Ovary (tissue), 9 donors: Measurements from ENCODE around the gene IL17REL. TPM values are rescaled to one million over a fixed set of nuclear protein-coding genes. Genes with fewer than 3 reads are reported as not detected.
A peak's percentile ranks its signal among the peaks of the same experiment; 100 is the strongest.

Experiments
- DNase-seq, 5 donors: peaks; one replicate each; pipeline ENCODE4 v3.0.0-alpha.2; 2019 to 2020
- H3K27ac ChIP-seq, 2 donors: fragments of 200-600 bp; one replicate each; pipeline versions ENCODE4 v1.5.1 to v1.8.0; 2019 to 2022
- H3K27me3 ChIP-seq: fragments of 200-600 bp; one replicate; pipeline ENCODE4 v1.8.0; 2022
- H3K36me3 ChIP-seq: fragments of 200-600 bp; sonication (generic); one replicate; pipeline ENCODE4 v1.5.1; 2019
- H3K4me1 ChIP-seq: one replicate; pipeline ENCODE4 v1.8.1; 2013; ENCODE audit warnings: mild to moderate bottlenecking, moderate library complexity; ENCODE audit not compliant: insufficient read depth
- H3K4me3 ChIP-seq: fragments of 200-600 bp; sonication (generic); one replicate; pipeline ENCODE4 v1.5.1; 2017
- H3K9me3 ChIP-seq, 2 donors: fragments of 200-600 bp in 1 of 2; sonication (generic) in 1 of 2; one replicate each; pipeline versions ENCODE4 v1.5.1 to v1.8.1; 2013 to 2019; ENCODE audit warnings: mild to moderate bottlenecking in 1 of 2, moderate library complexity in 1 of 2
- CTCF ChIP-seq, 3 donors: fragments of 450-650 bp in 2 of 3; fragments of 200-600 bp in 1 of 3; IDR thresholded peaks; one replicate each; pipeline versions ENCODE4 v1.5.1 to v1.8.0; 2016 to 2022; ENCODE audit warnings: antibody characterized with exemption in 3 of 3, mild to moderate bottlenecking in 1 of 3
- EP300 ChIP-seq: sonication (generic); formaldehyde crosslinking; IDR thresholded peaks from one replicate; pipeline ENCODE4 v1.6.1; 2017; ENCODE audit warnings: antibody characterized with exemption
- POLR2A ChIP-seq: fragments of 450-650 bp; IDR thresholded peaks from one replicate; pipeline ENCODE4 v1.6.1; 2017; ENCODE audit warnings: antibody characterized with exemption, mild to moderate bottlenecking, moderate library complexity
- WGBS, 3 donors: extraction: QIAGEN DNeasy Blood & Tissue Kit in 1 of 3; methylation state at CpG; one replicate each; pipeline versions ENCODE4 v1.1.5 to v1.1.7; 2013 to 2017; 5-methylcytosine and 5-hydroxymethylcytosine counted together
- intact Hi-C, 4 donors: fragments of 100-400 bp; cut with DNase I; formaldehyde crosslinking; loops; one replicate each; pipeline versions ENCODE4 v1.11.0 to v1.15.1; 2022 to 2023
- polyA plus RNA-seq, 2 donors: library from polyadenylated mRNA; stranded (reverse); fragments of 200-250 nt in 1 of 2; fragments of 350-450 nt in 1 of 2; fragmentation: Illumina TruSeq in 1 of 2; extraction: RNeasy Lipid Tissue Mini Kit (QIAGEN cat#74804) in 1 of 2; gene quantifications; one replicate each; pipeline ENCODE4 v1.2.3, GENCODE V29; 2013 to 2014
- total RNA-seq, 7 donors: library from RNA; depleted of rRNA in 2 of 7; stranded (reverse); fragments of >200 nt in 2 of 7; fragmentation: NEBNext Ultra II Directional in 3 of 7; extraction: Animal tissue kit (Norgen Biotek cat#: 25700) in 3 of 7; gene quantifications; one replicate each; pipeline versions ENCODE4 v1.1.0 to v1.2.4, GENCODE V29; 2016 to 2023
- donor health status: DM: no; HTN: no; CAD: no; lungs with moderate emphysema.
- donor health status: DM: no; HTN: no; CAD: no.
- donor health status: Bipolar disorder and iron deficiency.
- donor health status: DM: yes; HTN: yes; CAD: no.
- donor health status: DM: no; HTN: no; CAD: no.
- donor health status: DM: yes; HTN: yes; CAD: no.

IL17REL gene
- total and polyA plus RNA-seq, 9 donors = 0.05 to 0.18 (median 0.10) TPM; not detected in 5

GRCh38 chr22:50040717-50041116 is 28.2 kb upstream of the IL17REL start:
- DNase-seq = peak in 1 of 5 donors; percentile 4
- no peak for TF ChIP-seq POLR2A
- no peak for TF ChIP-seq EP300
- TF ChIP-seq CTCF (IDR thresholded peaks at IDR 0.05) = no peak
- Histone ChIP-seq H3K4me1 (no peaks in the 10 kb centered on the region), H3K4me3 (no peak overlapping the region), H3K27me3 (no peaks in the 10 kb centered on the region), H3K27ac (no peak overlapping the region), H3K36me3 (no peaks in the 10 kb centered on the region), H3K9me3 (peaks cover 0 to 4% of the 10 kb centered on the region in 2 donors)
- intact Hi-C loops = no loop called here
- 87 to 90% (median 88%) methylated on average over 7 of the region's 7 CpGs for WGBS, 3 donors

- Histone ChIP-seq H3K27me3 (no peaks in the 10 kb centered on the region), H3K36me3 (no peaks in the 10 kb centered on the region), H3K27ac (no peak overlapping the region), H3K4me3 (no peak overlapping the region), H3K4me1 (no peaks in the 10 kb centered on the region), H3K9me3 (peaks cover 0 to 4% of the 10 kb centered on the region in 2 donors)
- DNase-seq = peak in 2 of 5 donors; percentile 14 to 18
- intact Hi-C loops = no loop called here
- 87 to 91% (median 90%) methylated on average over 29 of the region's 29 CpGs for WGBS, 3 donors
- no peak for TF ChIP-seq EP300
- TF ChIP-seq POLR2A = no peak
- TF ChIP-seq CTCF (IDR thresholded peaks at IDR 0.05) = no peak
Measured at GRCh38 chr22:50039669-50040443, 27.3 kb upstream of the IL17REL start.

DNA sequence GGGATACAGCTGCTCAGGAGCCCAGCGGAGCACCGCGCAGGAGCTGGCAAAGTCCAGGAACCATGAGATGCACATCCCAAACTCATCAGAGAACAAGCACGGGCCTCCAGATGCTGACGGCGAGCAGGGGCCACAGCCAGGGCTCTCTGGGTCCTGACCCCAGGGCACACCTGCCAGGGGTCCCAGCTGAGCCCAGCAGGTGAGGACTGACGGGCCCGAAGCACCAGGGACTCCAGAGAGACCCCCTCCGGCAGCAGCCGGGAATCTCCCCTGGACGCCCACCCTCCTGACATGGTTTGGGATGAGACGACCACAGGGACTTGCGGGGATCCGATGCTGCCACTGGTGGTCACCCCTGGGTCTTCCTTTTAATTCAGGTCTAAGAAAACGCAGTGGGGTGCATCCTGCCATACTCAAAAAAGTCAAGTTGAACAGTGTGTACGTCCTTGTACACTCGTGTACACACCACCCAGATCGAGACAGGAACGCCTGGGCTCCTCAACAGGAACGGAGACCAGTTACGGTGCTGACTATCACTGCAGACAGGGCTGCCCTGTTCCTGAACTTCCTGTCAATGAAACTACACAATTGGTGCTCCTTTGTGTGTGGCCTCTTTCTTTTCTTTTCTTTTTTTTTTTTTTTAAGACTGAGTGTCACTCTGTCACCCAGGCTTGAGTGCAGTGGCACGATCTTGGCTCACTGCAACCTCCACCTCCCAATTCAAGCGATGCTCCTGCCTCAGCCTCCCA is 23.6 kb upstream of the IL17REL start:
- Histone ChIP-seq H3K4me3 (no peak overlapping the region), H3K9me3 (peaks cover 0 to 4% of the 10 kb centered on the region in 2 donors), H3K27ac (no peak overlapping the region), H3K36me3 (no peaks in the 10 kb centered on the region), H3K27me3 (no peaks in the 10 kb centered on the region), H3K4me1 (no peaks in the 10 kb centered on the region)
- TF ChIP-seq CTCF (IDR thresholded peaks at IDR 0.05) (no peak), EP300 (no peak), POLR2A (no peak)
- intact Hi-C loops = no loop called here
- DNase-seq = peak in 1 of 5 donors; percentile 24
- WGBS, 3 donors = 81 to 88% (median 83%) methylated on average over 22 to 23 of the region's 23 CpGs

DNA sequence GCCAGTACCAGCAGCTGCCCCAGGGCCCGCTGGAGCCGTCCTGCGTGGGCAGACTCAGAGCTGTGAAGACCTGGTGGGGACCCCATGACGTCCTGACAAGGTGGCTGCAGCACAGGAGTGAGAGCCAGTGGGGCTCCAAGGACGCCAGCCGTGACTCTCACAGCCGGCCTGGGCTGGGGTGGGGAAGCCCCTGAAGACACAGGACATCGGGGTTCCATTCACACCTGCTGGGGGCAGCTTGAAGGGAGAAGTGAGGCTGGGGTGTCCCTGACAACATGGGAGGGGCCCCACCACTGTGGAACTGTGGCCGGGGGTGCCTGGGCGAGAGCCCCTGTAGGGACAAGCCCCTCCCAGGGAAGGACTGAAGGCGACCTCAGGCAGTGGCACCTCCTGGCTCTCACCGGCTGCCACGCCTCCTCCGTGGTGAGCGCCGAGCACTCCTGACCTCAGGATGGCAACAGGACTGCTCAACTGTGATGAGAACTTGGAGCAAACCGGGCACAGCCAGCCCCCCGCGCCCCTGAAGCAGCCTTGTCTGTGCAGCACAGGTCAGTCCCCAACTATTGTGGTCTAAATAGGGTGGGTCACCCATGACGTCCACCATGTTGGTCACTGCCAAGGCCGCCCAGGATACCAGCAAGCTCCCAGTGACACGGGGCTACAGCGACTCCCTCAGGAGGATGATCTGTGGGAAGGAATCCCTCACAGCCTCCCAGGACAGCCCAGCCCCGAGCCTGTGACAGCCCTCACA is 22.7 kb upstream of the IL17REL start:
- Histone ChIP-seq H3K9me3 (peaks cover 0 to 4% of the 10 kb centered on the region in 2 donors), H3K4me3 (no peak overlapping the region), H3K27me3 (no peaks in the 10 kb centered on the region), H3K36me3 (no peaks in the 10 kb centered on the region), H3K27ac (no peak overlapping the region), H3K4me1 (no peaks in the 10 kb centered on the region)
- WGBS, 3 donors = 67 to 71% (median 71%) methylated on average over 18 to 24 of the region's 24 CpGs
- intact Hi-C loops = no loop called here
- DNase-seq = peak in 1 of 5 donors; percentile 27
- TF ChIP-seq POLR2A (no peak), EP300 (no peak), CTCF (IDR thresholded peaks at IDR 0.05) (no peak)
